ENCODE results near the gene TPSAB1. TPM values are rescaled to one million over a fixed set of nuclear protein-coding genes. Genes with fewer than 3 reads are reported as not detected.

Gene TPSAB1
- total and polyA plus RNA-seq, 2 experiments from 2014 or later, result not detected

DNA sequence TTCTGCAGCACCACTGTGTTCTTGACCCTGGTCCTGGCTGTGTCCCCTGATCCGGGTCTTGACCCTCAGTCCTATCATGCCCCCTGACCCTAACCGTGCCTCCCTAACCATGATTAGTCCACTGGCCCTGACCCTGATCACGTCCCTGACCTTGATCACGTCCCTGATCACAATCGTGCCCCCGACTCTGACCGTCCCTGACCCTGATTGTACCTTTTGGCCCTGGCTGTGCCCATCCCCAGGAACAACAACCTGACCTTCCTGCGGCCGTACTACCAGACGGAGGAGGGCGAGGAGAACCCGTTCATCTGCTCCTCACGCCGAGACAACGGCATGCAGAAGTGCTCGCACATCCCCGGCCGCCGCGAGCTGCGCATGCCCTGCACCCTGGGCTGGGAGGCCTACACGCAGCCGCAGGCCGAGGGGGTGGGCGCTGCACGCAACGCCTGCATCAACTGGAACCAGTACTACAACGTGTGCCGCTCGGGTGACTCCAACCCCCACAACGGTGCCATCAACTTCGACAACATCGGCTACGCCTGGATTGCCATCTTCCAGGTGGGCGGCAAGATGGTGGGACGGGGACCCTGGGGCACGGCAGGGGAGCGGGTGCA lies 40.4 kb upstream of the TPSAB1 start:
- Histone ChIP-seq H2AFZ (no peak overlapping the region), H3K4me2 (ENCODE audit: unreplicated experiment) (no peak overlapping the region), H4K20me1 (ENCODE audit: insufficient read depth) (no peaks in the 10 kb centered on the region), H3K79me2 (ENCODE audit: insufficient read depth) (no peaks in the 10 kb centered on the region), H3K27ac (no peak overlapping the region), H3K9me3 (ENCODE audit: low read depth) (no peaks in the 10 kb centered on the region), H3K36me3 (ENCODE audit: low read depth) (no peaks in the 10 kb centered on the region), H3K27me3 (replicated peaks; ENCODE audit: insufficient read depth) (no peaks in the 10 kb centered on the region), H3K4me1 (ENCODE audit: insufficient read depth) (no peaks in the 10 kb centered on the region), H3K9me2 (ENCODE audit: insufficient read depth) (no peaks in the 10 kb centered on the region), H3K4me3 (no peak overlapping the region), H3K9ac (no peak overlapping the region), H3F3A (ENCODE audit: insufficient read depth) (no peaks in the 10 kb centered on the region)
- in situ Hi-C loops (cut with MboI), result no loop called here
- WGBS, 2 experiments (ENCODE audit: low coverage in 1 of 2, low lambda C conversion rate in 2 of 2, missing lambda C conversion rate in 2 of 2), result 88 to 89% methylated on average over 38 of the region's 38 CpGs
- TF ChIP-seq EZH2phosphoT487 (IDR thresholded peaks at IDR 0.05; ENCODE audit: insufficient read depth, low read depth), result no peak
- TF ChIP-seq EZH2 (IDR thresholded peaks at IDR 0.05; ENCODE audit: insufficient read depth, poor library complexity, severe bottlenecking), result no peak
- no peak for DNase-seq

DNA sequence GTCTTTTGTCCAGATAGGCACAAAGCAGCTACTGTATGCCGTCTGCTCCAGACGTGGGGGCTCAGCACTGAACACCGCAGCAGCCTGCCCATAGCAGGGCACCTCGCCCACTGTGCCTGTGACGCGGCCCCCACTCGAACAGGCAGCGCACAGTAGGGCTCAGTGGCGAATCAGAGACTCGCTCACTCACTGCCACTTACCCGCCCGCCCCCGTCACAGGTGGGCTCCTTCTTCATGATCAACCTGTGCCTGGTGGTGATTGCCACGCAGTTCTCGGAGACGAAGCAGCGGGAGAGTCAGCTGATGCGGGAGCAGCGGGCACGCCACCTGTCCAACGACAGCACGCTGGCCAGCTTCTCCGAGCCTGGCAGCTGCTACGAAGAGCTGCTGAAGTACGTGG lies 39.1 kb upstream of the TPSAB1 start:
- Histone ChIP-seq H3K27ac (no peak overlapping the region), H2AFZ (no peak overlapping the region), H3K36me3 (ENCODE audit: low read depth) (no peaks in the 10 kb centered on the region), H3K9me2 (ENCODE audit: insufficient read depth) (no peaks in the 10 kb centered on the region), H3K4me3 (no peak overlapping the region), H3K27me3 (replicated peaks; ENCODE audit: insufficient read depth) (no peaks in the 10 kb centered on the region), H3K4me1 (ENCODE audit: insufficient read depth) (no peaks in the 10 kb centered on the region), H3K79me2 (ENCODE audit: insufficient read depth) (no peaks in the 10 kb centered on the region), H3K4me2 (ENCODE audit: unreplicated experiment) (no peak overlapping the region), H4K20me1 (ENCODE audit: insufficient read depth) (no peaks in the 10 kb centered on the region), H3F3A (ENCODE audit: insufficient read depth) (no peaks in the 10 kb centered on the region), H3K9ac (no peak overlapping the region), H3K9me3 (ENCODE audit: low read depth) (no peaks in the 10 kb centered on the region)
- no peak for DNase-seq
- WGBS, 2 experiments (ENCODE audit: low coverage in 1 of 2, low lambda C conversion rate in 2 of 2, missing lambda C conversion rate in 2 of 2), result 87 to 91% methylated on average over 25 of the region's 25 CpGs
- TF ChIP-seq EZH2 (IDR thresholded peaks at IDR 0.05; ENCODE audit: insufficient read depth, poor library complexity, severe bottlenecking), result no peak
- TF ChIP-seq EZH2phosphoT487 (IDR thresholded peaks at IDR 0.05; ENCODE audit: insufficient read depth, low read depth), result no peak
- in situ Hi-C loops (cut with MboI), result no loop called here

GRCh38 chr16:1202274-1202673 lies 38.2 kb upstream of the TPSAB1 start:
- no peaks in the 10 kb centered on the region for H3K79me2 ChIP-seq (ENCODE audit: insufficient read depth)

DNA sequence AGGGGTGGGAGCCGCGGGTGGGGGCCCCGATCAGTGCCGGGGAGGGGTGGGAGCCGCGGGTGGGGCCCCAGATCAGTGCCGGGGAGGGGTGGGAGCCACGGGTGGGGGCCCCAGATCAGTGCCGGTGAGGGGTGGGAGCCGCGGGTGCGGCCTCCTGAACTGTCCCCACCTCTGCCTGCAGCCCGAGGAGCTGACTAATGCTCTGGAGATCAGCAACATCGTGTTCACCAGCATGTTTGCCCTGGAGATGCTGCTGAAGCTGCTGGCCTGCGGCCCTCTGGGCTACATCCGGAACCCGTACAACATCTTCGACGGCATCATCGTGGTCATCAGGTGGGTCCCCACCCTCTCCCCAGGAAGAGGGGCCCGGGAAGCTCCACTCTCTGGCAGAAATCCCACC lies 35.6 kb upstream of the TPSAB1 start:
- H3K4me1 ChIP-seq (ENCODE audit: insufficient read depth), result no peaks in the 10 kb centered on the region
- DNase-seq, result no peak
- H3K4me2 ChIP-seq (ENCODE audit: unreplicated experiment), result no peak overlapping the region
- no peak overlapping the region for H3K9ac ChIP-seq
- in situ Hi-C loops (cut with MboI), result no loop called here
- H3K79me2 ChIP-seq (ENCODE audit: insufficient read depth), result no peaks in the 10 kb centered on the region
- H3K9me2 ChIP-seq (ENCODE audit: insufficient read depth), result no peaks in the 10 kb centered on the region
- no peaks in the 10 kb centered on the region for H3K9me3 ChIP-seq (ENCODE audit: low read depth)
- no peak for TF ChIP-seq EZH2 (IDR thresholded peaks at IDR 0.05; ENCODE audit: insufficient read depth, poor library complexity, severe bottlenecking)
- no peak for TF ChIP-seq EZH2phosphoT487 (IDR thresholded peaks at IDR 0.05; ENCODE audit: insufficient read depth, low read depth)
- H3K27ac ChIP-seq, result no peak overlapping the region
- H3K4me3 ChIP-seq, result no peak overlapping the region
- H3F3A ChIP-seq (ENCODE audit: insufficient read depth), result no peaks in the 10 kb centered on the region
- WGBS, 2 experiments (ENCODE audit: low coverage in 1 of 2, low lambda C conversion rate in 2 of 2, missing lambda C conversion rate in 2 of 2), result 64 to 72% methylated on average over 8 to 15 of the region's 21 CpGs
- no peaks in the 10 kb centered on the region for H4K20me1 ChIP-seq (ENCODE audit: insufficient read depth)
- no peak overlapping the region for H2AFZ ChIP-seq
- no peaks in the 10 kb centered on the region for H3K36me3 ChIP-seq (ENCODE audit: low read depth)
- H3K27me3 ChIP-seq (replicated peaks; ENCODE audit: insufficient read depth), result no peaks in the 10 kb centered on the region

More at GRCh38 chr16:1202274-1202673, 38.2 kb upstream of the TPSAB1 start:
- Histone ChIP-seq H3K9ac (no peak overlapping the region), H3F3A (ENCODE audit: insufficient read depth) (no peaks in the 10 kb centered on the region), H3K4me2 (ENCODE audit: unreplicated experiment) (no peak overlapping the region), H3K4me3 (no peak overlapping the region), H4K20me1 (ENCODE audit: insufficient read depth) (no peaks in the 10 kb centered on the region), H2AFZ (no peak overlapping the region), H3K9me2 (ENCODE audit: insufficient read depth) (no peaks in the 10 kb centered on the region), H3K4me1 (ENCODE audit: insufficient read depth) (no peaks in the 10 kb centered on the region), H3K27ac (no peak overlapping the region), H3K27me3 (replicated peaks; ENCODE audit: insufficient read depth) (no peaks in the 10 kb centered on the region), H3K9me3 (ENCODE audit: low read depth) (no peaks in the 10 kb centered on the region), H3K36me3 (ENCODE audit: low read depth) (no peaks in the 10 kb centered on the region)
- no peak for TF ChIP-seq EZH2phosphoT487 (IDR thresholded peaks at IDR 0.05; ENCODE audit: insufficient read depth, low read depth)
- TF ChIP-seq EZH2 (IDR thresholded peaks at IDR 0.05; ENCODE audit: insufficient read depth, poor library complexity, severe bottlenecking), result no peak
- no peak for DNase-seq
- in situ Hi-C loops (cut with MboI), result no loop called here
- 85 to 87% methylated on average over 14 to 18 of the region's 18 CpGs for WGBS, 2 experiments (ENCODE audit: low coverage in 1 of 2, low lambda C conversion rate in 2 of 2, missing lambda C conversion rate in 2 of 2)
